PC-3 (cell line): ENCODE measurements around the gene RBPMS2. TPM values are rescaled to one million over a fixed set of nuclear protein-coding genes. Genes with fewer than 3 reads are reported as not detected.

Source experiments
- ATAC-seq: fragments of 200-7000 bp; cut with Tn5 transposase; 2 replicates; pipeline ENCODE4 v1.9.1; 2020; ENCODE audit warnings: mild to moderate bottlenecking, moderate library complexity
- BruUV-seq: library from RNA; stranded (reverse); fragments of 400-500 nt; replicated peaks from 2 replicates; lab custom pipeline; 2021; lab: Mats Ljungman, UMichigan
- CTCF ChIA-PET: fragments of 300-600 bp; sonication (Branson Sonifier 250); formaldehyde crosslinking; loops from one replicate; lab custom pipeline; 2022; ENCODE audit warnings: antibody characterized with exemption; lab: Charles Lee
- POLR2A ChIA-PET: fragments of 300-600 bp; sonication (Branson Sonifier 250); formaldehyde crosslinking; loops from one replicate; lab custom pipeline; 2022; ENCODE audit warnings: antibody characterized with exemption; ENCODE audit not compliant: unreplicated experiment; lab: Charles Lee
- DNase-seq: peaks from one replicate; pipeline ENCODE4 v3.0.0-alpha.2; 2015
- H2AFZ ChIP-seq: fragments of 300-600 bp; sonication (generic); 2 replicates; pipeline ENCODE4 v1.6.0; 2016; ENCODE audit warnings: antibody characterized with exemption, low read length
- H3F3A ChIP-seq: fragments of 300-600 bp; sonication (generic); one replicate; pipeline ENCODE4 v1.6.0; 2017; ENCODE audit warnings: antibody characterized with exemption, low read length, control low read depth, mild to moderate bottlenecking; ENCODE audit not compliant: unreplicated experiment
- H3K27ac ChIP-seq: fragments of 300-600 bp; sonication (generic); 2 replicates; pipeline ENCODE4 v1.5.1; 2016; ENCODE audit warnings: mild to moderate bottlenecking, low read length
- H3K27me3 ChIP-seq: fragments of 300-600 bp; sonication (generic); 2 replicates; pipeline ENCODE4 v1.6.1; 2016; ENCODE audit warnings: low read length, mixed read lengths
- H3K36me3 ChIP-seq: fragments of 300-600 bp; sonication (generic); 2 replicates; pipeline ENCODE4 v1.6.1; 2016; ENCODE audit warnings: low read depth, mixed run types, low read length, mixed read lengths
- H3K4me1 ChIP-seq: fragments of 300-600 bp; sonication (generic); 2 replicates; pipeline ENCODE4 v1.5.1; 2016; ENCODE audit warnings: low read length; ENCODE audit not compliant: insufficient read depth
- H3K4me2 ChIP-seq: fragments of 300-600 bp; sonication (generic); 2 replicates; pipeline ENCODE4 v1.6.0; 2016; ENCODE audit warnings: low read length
- H3K4me3 ChIP-seq: fragments of 300-600 bp; sonication (generic); 2 replicates; pipeline ENCODE4 v1.5.1; 2016; ENCODE audit warnings: mild to moderate bottlenecking, low read length, mixed read lengths
- H3K79me2 ChIP-seq: fragments of 300-600 bp; sonication (generic); 2 replicates; pipeline ENCODE4 v1.6.1; 2017; ENCODE audit warnings: low read length, mixed read lengths
- H3K9ac ChIP-seq: fragments of 300-600 bp; sonication (generic); 2 replicates; pipeline ENCODE4 v1.6.0; 2016; ENCODE audit warnings: mild to moderate bottlenecking, low read length
- H3K9me2 ChIP-seq: fragments of 300-600 bp; sonication (generic); replicated peaks from 2 replicates; pipeline ENCODE4 v1.6.1; 2016; ENCODE audit warnings: mixed run types, low read length, mixed read lengths
- H3K9me3 ChIP-seq: fragments of 300-600 bp; sonication (generic); 2 replicates; pipeline ENCODE4 v1.6.1; 2016; ENCODE audit warnings: low read length, mixed read lengths
- H4K20me1 ChIP-seq: fragments of 300-600 bp; sonication (generic); 2 replicates; pipeline ENCODE4 v1.6.1; 2016; ENCODE audit warnings: low read length, mixed read lengths
- EZH2 ChIP-seq: fragments of 300-600 bp; sonication (generic); IDR thresholded peaks from one replicate; pipeline ENCODE4 v1.6.1; 2017; ENCODE audit warnings: antibody characterized with exemption, mild to moderate bottlenecking, low read length; ENCODE audit not compliant: unreplicated experiment
- EZH2phosphoT487 ChIP-seq: fragments of 300-600 bp; sonication (generic); IDR thresholded peaks from 2 replicates; pipeline ENCODE4 v1.6.1; 2018; ENCODE audit warnings: mild to moderate bottlenecking, antibody characterized with exemption, low read length, borderline replicate concordance
- intact Hi-C: fragments of 100-400 bp; cut with micrococcal nuclease; formaldehyde crosslinking; loops from 2 replicates; pipeline ENCODE4 v1.9.0; 2023
- total RNA-seq: library from RNA; depleted of rRNA; stranded (reverse); fragments of >200 nt; gene quantifications from 2 replicates; pipeline ENCODE4 v1.2.3, GENCODE V29; 2014
- TF ChIP-seq, protein P1 (sequence below): fragments of 300-600 bp; sonication (generic); conservative IDR thresholded peaks from 2 replicates; pipeline ENCODE4 v1.5.1; 2017; ENCODE audit warnings: antibody characterized with exemption, low read depth, mild to moderate bottlenecking, low read length

RBPMS2 gene
- total RNA-seq, 1 experiment from 2014 or later, result not detected

DNA sequence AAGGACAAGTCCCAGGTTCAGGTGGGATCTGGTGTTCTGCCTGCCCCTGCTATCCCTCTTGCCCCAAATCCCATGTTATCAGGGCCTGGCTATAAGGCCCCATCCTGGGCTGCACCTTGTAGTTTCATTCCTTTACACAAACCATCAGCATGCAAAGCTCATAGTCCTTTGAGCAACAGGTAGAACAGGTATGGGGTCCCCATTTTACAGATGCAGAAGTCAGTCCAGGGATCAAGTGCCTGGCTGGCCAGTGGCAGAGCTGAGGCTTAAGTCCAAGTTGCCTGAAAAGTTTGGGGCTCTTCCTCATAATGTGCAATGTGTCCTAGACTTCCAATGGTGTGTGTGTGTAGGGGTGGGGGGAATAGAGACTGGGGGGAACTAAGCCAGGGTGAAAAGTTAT is 11.9 kb downstream of the RBPMS2 start:
- no peak overlapping the region for H3K27ac ChIP-seq
- H3K36me3 ChIP-seq, result no peaks in the 10 kb centered on the region
- CTCF ChIA-PET, result no interaction called here
- no peaks in the 10 kb centered on the region for H3K9me3 ChIP-seq
- no peaks in the 10 kb centered on the region for H3K27me3 ChIP-seq
- H3K4me2 ChIP-seq, result no peak overlapping the region
- ATAC-seq (no peak), DNase-seq (no peak)
- H3K79me2 ChIP-seq, result no peaks in the 10 kb centered on the region
- H3K4me3 ChIP-seq, result no peak overlapping the region
- H2AFZ ChIP-seq, result no peak overlapping the region
- BruUV-seq, result no TSS peak
- no peaks in the 10 kb centered on the region for H3K4me1 ChIP-seq
- no peak overlapping the region for H3K9ac ChIP-seq
- TF ChIP-seq, protein P1, sequence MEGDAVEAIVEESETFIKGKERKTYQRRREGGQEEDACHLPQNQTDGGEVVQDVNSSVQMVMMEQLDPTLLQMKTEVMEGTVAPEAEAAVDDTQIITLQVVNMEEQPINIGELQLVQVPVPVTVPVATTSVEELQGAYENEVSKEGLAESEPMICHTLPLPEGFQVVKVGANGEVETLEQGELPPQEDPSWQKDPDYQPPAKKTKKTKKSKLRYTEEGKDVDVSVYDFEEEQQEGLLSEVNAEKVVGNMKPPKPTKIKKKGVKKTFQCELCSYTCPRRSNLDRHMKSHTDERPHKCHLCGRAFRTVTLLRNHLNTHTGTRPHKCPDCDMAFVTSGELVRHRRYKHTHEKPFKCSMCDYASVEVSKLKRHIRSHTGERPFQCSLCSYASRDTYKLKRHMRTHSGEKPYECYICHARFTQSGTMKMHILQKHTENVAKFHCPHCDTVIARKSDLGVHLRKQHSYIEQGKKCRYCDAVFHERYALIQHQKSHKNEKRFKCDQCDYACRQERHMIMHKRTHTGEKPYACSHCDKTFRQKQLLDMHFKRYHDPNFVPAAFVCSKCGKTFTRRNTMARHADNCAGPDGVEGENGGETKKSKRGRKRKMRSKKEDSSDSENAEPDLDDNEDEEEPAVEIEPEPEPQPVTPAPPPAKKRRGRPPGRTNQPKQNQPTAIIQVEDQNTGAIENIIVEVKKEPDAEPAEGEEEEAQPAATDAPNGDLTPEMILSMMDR, result no peak
- TF ChIP-seq EZH2phosphoT487, result no peak
- TF ChIP-seq EZH2, result no peak
- H3F3A ChIP-seq, result no peaks in the 10 kb centered on the region
- intact Hi-C loops, result no loop called here
- H3K9me2 ChIP-seq, result no peaks in the 10 kb centered on the region
- POLR2A ChIA-PET, result interaction anchor here (0.5 kb wide), 1 partner anchor 141 kb away, joined by 3 read pairs; no protein-coding TSS in a partner anchor
- no peaks in the 10 kb centered on the region for H4K20me1 ChIP-seq

GRCh38 chr15:64763021-64763420 is 12.4 kb downstream of the RBPMS2 start:
- H3K9ac ChIP-seq, result no peak overlapping the region
- no peaks in the 10 kb centered on the region for H3K79me2 ChIP-seq
- no peaks in the 10 kb centered on the region for H3F3A ChIP-seq
- no peaks in the 10 kb centered on the region for H4K20me1 ChIP-seq
- BruUV-seq, result no TSS peak
- no peak overlapping the region for H3K27ac ChIP-seq
- intact Hi-C loops, result no loop called here
- H3K27me3 ChIP-seq, result no peaks in the 10 kb centered on the region
- DNase-seq (no peak), ATAC-seq (no peak)
- no peaks in the 10 kb centered on the region for H3K9me2 ChIP-seq
- H3K4me1 ChIP-seq, result no peaks in the 10 kb centered on the region
- H3K4me2 ChIP-seq, result no peak overlapping the region
- ChIA-PET POLR2A (interaction anchor here (0.5 kb wide), 1 partner anchor 142 kb away, joined by 3 read pairs; no protein-coding TSS in a partner anchor), CTCF (no interaction called here)
- no peak overlapping the region for H2AFZ ChIP-seq
- H3K9me3 ChIP-seq, result no peaks in the 10 kb centered on the region
- no peaks in the 10 kb centered on the region for H3K36me3 ChIP-seq
- no peak overlapping the region for H3K4me3 ChIP-seq
- TF ChIP-seq EZH2 (no peak), EZH2phosphoT487 (no peak)
- TF ChIP-seq, protein P1, result no peak

DNA sequence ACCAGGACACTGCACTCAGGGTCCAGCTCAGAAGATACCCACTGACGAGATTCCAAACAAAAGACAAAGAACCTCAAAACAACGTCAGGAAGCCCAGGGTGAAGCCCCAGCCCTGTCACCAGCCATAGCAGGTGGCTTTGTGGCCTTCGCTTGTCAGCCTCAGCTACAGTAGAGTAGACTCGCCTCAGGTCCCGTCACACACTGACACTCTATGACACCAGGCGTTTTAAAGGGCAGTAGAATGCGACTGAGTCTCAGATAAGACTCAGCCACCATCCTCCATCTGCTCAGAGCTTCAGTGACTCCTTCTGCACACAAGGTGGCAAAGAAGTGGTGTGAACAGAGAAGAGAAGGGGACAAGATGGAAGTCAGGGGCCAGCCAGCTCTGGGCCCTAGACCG is 12.8 kb downstream of the RBPMS2 start:
- H3K4me3 ChIP-seq, result no peak overlapping the region
- BruUV-seq, result no TSS peak
- no peaks in the 10 kb centered on the region for H3K27me3 ChIP-seq
- no peak overlapping the region for H3K27ac ChIP-seq
- H3K9me2 ChIP-seq, result no peaks in the 10 kb centered on the region
- no peaks in the 10 kb centered on the region for H4K20me1 ChIP-seq
- H3K36me3 ChIP-seq, result no peaks in the 10 kb centered on the region
- no peaks in the 10 kb centered on the region for H3K79me2 ChIP-seq
- ChIA-PET CTCF (no interaction called here), POLR2A (no interaction called here)
- ATAC-seq, result no peak
- H3K4me2 ChIP-seq, result no peak overlapping the region
- H3K9ac ChIP-seq, result no peak overlapping the region
- H3K9me3 ChIP-seq, result no peaks in the 10 kb centered on the region
- intact Hi-C loops, result no loop called here
- H3F3A ChIP-seq, result no peaks in the 10 kb centered on the region
- TF ChIP-seq, protein P1, result no peak
- no peak for TF ChIP-seq EZH2phosphoT487
- no peak for TF ChIP-seq EZH2
- no peak overlapping the region for H2AFZ ChIP-seq
- no peaks in the 10 kb centered on the region for H3K4me1 ChIP-seq
- DNase-seq, result no peak
